Ovary (tissue), 9 donors: Measurements from ENCODE around the gene FABP3. TPM values are rescaled to one million over a fixed set of nuclear protein-coding genes. Genes with fewer than 3 reads are reported as not detected.

ENCODE experiments used
- DNase-seq, 5 donors: peaks; one replicate each; pipeline ENCODE4 v3.0.0-alpha.2; 2019 to 2020
- H3K27ac ChIP-seq, 2 donors: fragments of 200-600 bp; one replicate each; pipeline versions ENCODE4 v1.5.1 to v1.8.0; 2019 to 2022
- H3K27me3 ChIP-seq: fragments of 200-600 bp; one replicate; pipeline ENCODE4 v1.8.0; 2022
- H3K36me3 ChIP-seq: fragments of 200-600 bp; sonication (generic); one replicate; pipeline ENCODE4 v1.5.1; 2019
- H3K4me1 ChIP-seq: one replicate; pipeline ENCODE4 v1.8.1; 2013; ENCODE audit warnings: mild to moderate bottlenecking, moderate library complexity; ENCODE audit not compliant: insufficient read depth
- H3K4me3 ChIP-seq: fragments of 200-600 bp; sonication (generic); one replicate; pipeline ENCODE4 v1.5.1; 2017
- H3K9me3 ChIP-seq, 2 donors: fragments of 200-600 bp in 1 of 2; sonication (generic) in 1 of 2; one replicate each; pipeline versions ENCODE4 v1.5.1 to v1.8.1; 2013 to 2019; ENCODE audit warnings: mild to moderate bottlenecking in 1 of 2, moderate library complexity in 1 of 2
- EP300 ChIP-seq: sonication (generic); formaldehyde crosslinking; IDR thresholded peaks from one replicate; pipeline ENCODE4 v1.6.1; 2017; ENCODE audit warnings: antibody characterized with exemption
- POLR2A ChIP-seq: fragments of 450-650 bp; IDR thresholded peaks from one replicate; pipeline ENCODE4 v1.6.1; 2017; ENCODE audit warnings: antibody characterized with exemption, mild to moderate bottlenecking, moderate library complexity
- WGBS, 3 donors: extraction: QIAGEN DNeasy Blood & Tissue Kit in 1 of 3; methylation state at CpG; one replicate each; pipeline versions ENCODE4 v1.1.5 to v1.1.7; 2013 to 2017; 5-methylcytosine and 5-hydroxymethylcytosine counted together
- intact Hi-C, 4 donors: fragments of 100-400 bp; cut with DNase I; formaldehyde crosslinking; loops; one replicate each; pipeline versions ENCODE4 v1.11.0 to v1.15.1; 2022 to 2023
- polyA plus RNA-seq, 2 donors: library from polyadenylated mRNA; stranded (reverse); fragments of 200-250 nt in 1 of 2; fragments of 350-450 nt in 1 of 2; fragmentation: Illumina TruSeq in 1 of 2; extraction: RNeasy Lipid Tissue Mini Kit (QIAGEN cat#74804) in 1 of 2; gene quantifications; one replicate each; pipeline ENCODE4 v1.2.3, GENCODE V29; 2013 to 2014
- total RNA-seq, 7 donors: library from RNA; depleted of rRNA in 2 of 7; stranded (reverse); fragments of >200 nt in 2 of 7; fragmentation: NEBNext Ultra II Directional in 3 of 7; extraction: Animal tissue kit (Norgen Biotek cat#: 25700) in 3 of 7; gene quantifications; one replicate each; pipeline versions ENCODE4 v1.1.0 to v1.2.4, GENCODE V29; 2016 to 2023
- TF ChIP-seq, protein P1 (sequence below), 3 donors: fragments of 450-650 bp in 2 of 3; fragments of 200-600 bp in 1 of 3; IDR thresholded peaks; one replicate each; pipeline versions ENCODE4 v1.5.1 to v1.8.0; 2016 to 2022; ENCODE audit warnings: antibody characterized with exemption in 3 of 3, mild to moderate bottlenecking in 1 of 3
- donor health status: DM: no; HTN: no; CAD: no; lungs with moderate emphysema.
- donor health status: DM: no; HTN: no; CAD: no.
- donor health status: Bipolar disorder and iron deficiency.
- donor health status: DM: yes; HTN: yes; CAD: no.
- donor health status: DM: no; HTN: no; CAD: no.
- donor health status: DM: yes; HTN: yes; CAD: no.

FABP3 gene
- total and polyA plus RNA-seq, 9 donors = 3.3 to 153 (median 24.2) TPM

DNA sequence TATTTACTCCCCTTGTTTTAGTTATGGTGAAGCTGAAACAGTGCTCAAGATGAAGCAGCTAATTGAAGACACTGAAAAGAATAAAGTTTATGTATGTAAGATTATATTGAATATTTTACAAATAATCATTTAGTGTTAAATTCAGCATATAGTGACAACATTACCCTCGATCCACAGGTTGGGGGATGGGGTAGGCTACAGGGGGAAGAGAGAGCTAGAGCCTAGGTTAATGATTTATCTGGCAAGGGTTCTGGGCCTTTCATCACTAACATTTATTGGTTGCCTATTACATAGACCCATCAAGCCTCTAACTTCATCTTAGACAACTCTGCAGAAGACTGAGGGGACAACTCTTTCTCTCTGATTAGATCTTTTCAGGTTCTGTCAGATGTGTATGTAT is 54.7 kb downstream of the FABP3 start:
- TF ChIP-seq POLR2A = no peak
- Histone ChIP-seq H3K4me3 (no peak overlapping the region), H3K4me1 (no peaks in the 10 kb centered on the region), H3K36me3 (no peaks in the 10 kb centered on the region), H3K27me3 (no peaks in the 10 kb centered on the region), H3K9me3 (no peaks in the 10 kb centered on the region), H3K27ac (no peak overlapping the region)
- no peak for DNase-seq
- 78 to 91% (median 86%) methylated on average over 1 of the region's 1 CpG for WGBS, 3 donors
- intact Hi-C loops = no loop called here

DNA sequence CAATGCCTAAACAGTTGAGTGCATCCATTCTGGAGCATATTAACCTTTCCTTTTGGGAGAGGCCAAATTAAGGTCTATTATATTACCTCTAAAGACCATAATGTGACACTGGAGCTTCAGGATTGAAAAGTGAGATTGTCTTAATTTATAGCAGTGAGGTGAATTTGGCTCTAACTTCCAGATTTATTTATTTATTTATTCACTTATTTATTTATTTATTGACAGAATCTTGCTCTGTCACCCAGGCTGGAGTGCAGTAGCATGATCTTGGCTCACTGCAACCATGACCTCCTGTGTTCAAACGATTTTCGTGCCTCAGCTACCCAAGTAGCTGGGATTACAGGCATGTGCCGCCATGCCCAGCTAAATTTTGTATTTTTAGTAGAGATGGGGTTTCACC is 57.0 kb downstream of the FABP3 start:
- intact Hi-C loops = no loop called here
- Histone ChIP-seq H3K27ac (no peak overlapping the region), H3K4me3 (no peak overlapping the region), H3K4me1 (no peaks in the 10 kb centered on the region), H3K36me3 (no peaks in the 10 kb centered on the region), H3K9me3 (no peaks in the 10 kb centered on the region), H3K27me3 (no peaks in the 10 kb centered on the region)
- WGBS, 3 donors = 93 to 97% (median 95%) methylated on average over 3 of the region's 3 CpGs
- TF ChIP-seq POLR2A = no peak
- TF ChIP-seq, protein P1, sequence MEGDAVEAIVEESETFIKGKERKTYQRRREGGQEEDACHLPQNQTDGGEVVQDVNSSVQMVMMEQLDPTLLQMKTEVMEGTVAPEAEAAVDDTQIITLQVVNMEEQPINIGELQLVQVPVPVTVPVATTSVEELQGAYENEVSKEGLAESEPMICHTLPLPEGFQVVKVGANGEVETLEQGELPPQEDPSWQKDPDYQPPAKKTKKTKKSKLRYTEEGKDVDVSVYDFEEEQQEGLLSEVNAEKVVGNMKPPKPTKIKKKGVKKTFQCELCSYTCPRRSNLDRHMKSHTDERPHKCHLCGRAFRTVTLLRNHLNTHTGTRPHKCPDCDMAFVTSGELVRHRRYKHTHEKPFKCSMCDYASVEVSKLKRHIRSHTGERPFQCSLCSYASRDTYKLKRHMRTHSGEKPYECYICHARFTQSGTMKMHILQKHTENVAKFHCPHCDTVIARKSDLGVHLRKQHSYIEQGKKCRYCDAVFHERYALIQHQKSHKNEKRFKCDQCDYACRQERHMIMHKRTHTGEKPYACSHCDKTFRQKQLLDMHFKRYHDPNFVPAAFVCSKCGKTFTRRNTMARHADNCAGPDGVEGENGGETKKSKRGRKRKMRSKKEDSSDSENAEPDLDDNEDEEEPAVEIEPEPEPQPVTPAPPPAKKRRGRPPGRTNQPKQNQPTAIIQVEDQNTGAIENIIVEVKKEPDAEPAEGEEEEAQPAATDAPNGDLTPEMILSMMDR (IDR thresholded peaks at IDR 0.05) = no peak
- no peak for TF ChIP-seq EP300
- DNase-seq = no peak

Other genes with a start within 250 kb of the FABP3 start
- gene NKAIN1, start 133.2 kb downstream of the FABP3 start, total RNA-seq = under 1 TPM; 0.12 to 0.46 (median 0.23) TPM
- 1 to 10 TPM in 1 of 2 donors, under 1 TPM in 1; 0.05 to 1.2 TPM for gene NKAIN1, start 133.2 kb downstream of the FABP3 start, polyA plus RNA-seq
- gene SNRNP40, start 76.3 kb downstream of the FABP3 start, total RNA-seq = 10 to 100 TPM; 32.9 to 62.3 (median 46.9) TPM
- 10 to 100 TPM; 26.0 to 42.8 TPM for gene SNRNP40, start 76.3 kb downstream of the FABP3 start, polyA plus RNA-seq
- 10 to 100 TPM; 16.0 to 25.6 (median 21.5) TPM for gene ZCCHC17, start 76.0 kb downstream of the FABP3 start, total RNA-seq
- 10 to 100 TPM; 31.5 to 48.5 TPM for gene ZCCHC17, start 76.0 kb downstream of the FABP3 start, polyA plus RNA-seq
- gene SERINC2, start 40.1 kb upstream of the FABP3 start, total RNA-seq = 10 to 100 TPM in 1 of 7 donors, 1 to 10 TPM in 3, under 1 TPM in 3; 0.25 to 15.2 (median 2.0) TPM
- under 1 TPM in 1 of 2 donors, not detected in 1; 0.90 TPM for gene SERINC2, start 40.1 kb upstream of the FABP3 start, polyA plus RNA-seq
- 10 to 100 TPM; 27.1 to 57.3 (median 31.4) TPM for gene TINAGL1, start 203.4 kb upstream of the FABP3 start, total RNA-seq
- 10 to 100 TPM; 30.0 to 55.0 TPM for gene TINAGL1, start 203.4 kb upstream of the FABP3 start, polyA plus RNA-seq
- gene HCRTR1, start 244.6 kb upstream of the FABP3 start, total RNA-seq = not detected
- gene HCRTR1, start 244.6 kb upstream of the FABP3 start, polyA plus RNA-seq = not detected